ENCODE measurements around the gene SLC5A3.

SLC5A3 gene

GRCh38 chr21:34113842-34114241 lies 40.5 kb downstream of the SLC5A3 start:
- Histone ChIP-seq H3K36me3 (ENCODE audit: control insufficient read depth in 1 of 2, insufficient read depth in 2 of 2, low read length in 2 of 2) (no peaks in the 10 kb centered on the region), H3K27me3 (ENCODE audit: control insufficient read depth in 1 of 2, insufficient read depth in 2 of 2, low read length in 2 of 2) (no peaks in the 10 kb centered on the region), H3K9me3 (ENCODE audit: control insufficient read depth in 1 of 2, low read length in 2 of 2) (no peaks in the 10 kb centered on the region), H3K4me3 (ENCODE audit: low read depth in 1 of 2, low read length in 2 of 2) (no peak overlapping the region), H3K9ac (ENCODE audit: low read depth in 1 of 2, low read length in 2 of 2) (no peak overlapping the region), H3K4me1 (ENCODE audit: control insufficient read depth in 1 of 2, insufficient read depth in 2 of 2, low read length in 2 of 2) (peaks cover 9 to 27% of the 10 kb centered on the region in 2 donors), H3K27ac (ENCODE audit: low read depth, low read length) (no peak overlapping the region)

- no peaks in the 10 kb centered on the region for H3K27me3 ChIP-seq (ENCODE audit: control insufficient read depth in 1 of 2, insufficient read depth in 2 of 2, low read length in 2 of 2)
- H3K36me3 ChIP-seq (ENCODE audit: control insufficient read depth in 1 of 2, insufficient read depth in 2 of 2, low read length in 2 of 2), result no peaks in the 10 kb centered on the region
- H3K9me3 ChIP-seq (ENCODE audit: control insufficient read depth in 1 of 2, low read length in 2 of 2), result no peaks in the 10 kb centered on the region
- H3K4me3 ChIP-seq (ENCODE audit: low read depth in 1 of 2, low read length in 2 of 2), result no peak overlapping the region
- H3K4me1 ChIP-seq (ENCODE audit: control insufficient read depth in 1 of 2, insufficient read depth in 2 of 2, low read length in 2 of 2), result peaks cover 9 to 27% of the 10 kb centered on the region in 2 donors
- H3K27ac ChIP-seq (ENCODE audit: low read depth, low read length), result no peak overlapping the region
- no peak overlapping the region for H3K9ac ChIP-seq (ENCODE audit: low read depth in 1 of 2, low read length in 2 of 2)
These were observed 41.8 kb downstream of the SLC5A3 start for GRCh38 chr21:34115160-34115559.

GRCh38 chr21:34116569-34116968 lies 43.2 kb downstream of the SLC5A3 start:
- Histone ChIP-seq H3K9me3 (ENCODE audit: control insufficient read depth in 1 of 2, low read length in 2 of 2) (no peaks in the 10 kb centered on the region), H3K4me1 (ENCODE audit: control insufficient read depth in 1 of 2, insufficient read depth in 2 of 2, low read length in 2 of 2) (peaks cover 9 to 22% of the 10 kb centered on the region in 2 donors), H3K4me3 (ENCODE audit: low read depth in 1 of 2, low read length in 2 of 2) (peak overlapping the region in 1 of 2 donors; percentile 12), H3K27ac (ENCODE audit: low read depth, low read length) (no peak overlapping the region), H3K27me3 (ENCODE audit: control insufficient read depth in 1 of 2, insufficient read depth in 2 of 2, low read length in 2 of 2) (no peaks in the 10 kb centered on the region), H3K9ac (ENCODE audit: low read depth in 1 of 2, low read length in 2 of 2) (no peak overlapping the region), H3K36me3 (ENCODE audit: control insufficient read depth in 1 of 2, insufficient read depth in 2 of 2, low read length in 2 of 2) (no peaks in the 10 kb centered on the region)

GRCh38 chr21:34120867-34121266 lies 47.5 kb downstream of the SLC5A3 start:
- H3K27ac ChIP-seq (ENCODE audit: low read depth, low read length), result no peak overlapping the region
- peaks cover 7 to 14% of the 10 kb centered on the region in 2 donors for H3K4me1 ChIP-seq (ENCODE audit: control insufficient read depth in 1 of 2, insufficient read depth in 2 of 2, low read length in 2 of 2)
- H3K9me3 ChIP-seq (ENCODE audit: control insufficient read depth in 1 of 2, low read length in 2 of 2), result no peaks in the 10 kb centered on the region
- peaks cover 5 to 6% of the 10 kb centered on the region in 2 donors for H3K36me3 ChIP-seq (ENCODE audit: control insufficient read depth in 1 of 2, insufficient read depth in 2 of 2, low read length in 2 of 2)
- no peak overlapping the region for H3K4me3 ChIP-seq (ENCODE audit: low read depth in 1 of 2, low read length in 2 of 2)
- no peak overlapping the region for H3K9ac ChIP-seq (ENCODE audit: low read depth in 1 of 2, low read length in 2 of 2)
- H3K27me3 ChIP-seq (ENCODE audit: control insufficient read depth in 1 of 2, insufficient read depth in 2 of 2, low read length in 2 of 2), result no peaks in the 10 kb centered on the region

GRCh38 chr21:34122047-34122446 lies 48.7 kb downstream of the SLC5A3 start:
- Histone ChIP-seq H3K9me3 (ENCODE audit: control insufficient read depth in 1 of 2, low read length in 2 of 2) (no peaks in the 10 kb centered on the region), H3K36me3 (ENCODE audit: control insufficient read depth in 1 of 2, insufficient read depth in 2 of 2, low read length in 2 of 2) (peaks cover 16 to 18% of the 10 kb centered on the region in 2 donors), H3K27me3 (ENCODE audit: control insufficient read depth in 1 of 2, insufficient read depth in 2 of 2, low read length in 2 of 2) (no peaks in the 10 kb centered on the region), H3K4me1 (ENCODE audit: control insufficient read depth in 1 of 2, insufficient read depth in 2 of 2, low read length in 2 of 2) (peaks cover 0 to 5% of the 10 kb centered on the region in 2 donors), H3K4me3 (ENCODE audit: low read depth in 1 of 2, low read length in 2 of 2) (no peak overlapping the region), H3K27ac (ENCODE audit: low read depth, low read length) (no peak overlapping the region), H3K9ac (ENCODE audit: low read depth in 1 of 2, low read length in 2 of 2) (no peak overlapping the region)
